ENCODE data around the gene PDZD8.

Gene PDZD8

DNA sequence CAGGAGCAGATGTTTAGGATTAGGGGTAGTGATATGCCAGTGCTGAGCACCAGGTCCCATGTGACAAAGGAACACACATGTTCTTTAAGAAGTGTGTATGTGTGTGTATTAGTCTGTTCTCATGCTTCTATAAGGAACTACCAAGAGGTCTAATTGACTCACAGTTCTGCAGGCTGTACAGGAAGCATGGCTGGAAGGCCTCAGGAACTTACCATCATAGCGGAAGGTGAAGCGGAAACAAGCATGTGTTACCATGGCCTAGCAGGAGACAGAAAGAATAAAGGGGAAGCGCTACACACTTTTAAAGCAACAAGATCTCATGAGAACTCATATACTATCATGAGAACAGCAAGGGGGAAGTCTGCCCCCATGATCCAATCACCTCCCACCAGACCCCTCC lies 22.8 kb upstream of the PDZD8 start:
- DNase-seq (ENCODE audit: low read depth) = no peak

DNA sequence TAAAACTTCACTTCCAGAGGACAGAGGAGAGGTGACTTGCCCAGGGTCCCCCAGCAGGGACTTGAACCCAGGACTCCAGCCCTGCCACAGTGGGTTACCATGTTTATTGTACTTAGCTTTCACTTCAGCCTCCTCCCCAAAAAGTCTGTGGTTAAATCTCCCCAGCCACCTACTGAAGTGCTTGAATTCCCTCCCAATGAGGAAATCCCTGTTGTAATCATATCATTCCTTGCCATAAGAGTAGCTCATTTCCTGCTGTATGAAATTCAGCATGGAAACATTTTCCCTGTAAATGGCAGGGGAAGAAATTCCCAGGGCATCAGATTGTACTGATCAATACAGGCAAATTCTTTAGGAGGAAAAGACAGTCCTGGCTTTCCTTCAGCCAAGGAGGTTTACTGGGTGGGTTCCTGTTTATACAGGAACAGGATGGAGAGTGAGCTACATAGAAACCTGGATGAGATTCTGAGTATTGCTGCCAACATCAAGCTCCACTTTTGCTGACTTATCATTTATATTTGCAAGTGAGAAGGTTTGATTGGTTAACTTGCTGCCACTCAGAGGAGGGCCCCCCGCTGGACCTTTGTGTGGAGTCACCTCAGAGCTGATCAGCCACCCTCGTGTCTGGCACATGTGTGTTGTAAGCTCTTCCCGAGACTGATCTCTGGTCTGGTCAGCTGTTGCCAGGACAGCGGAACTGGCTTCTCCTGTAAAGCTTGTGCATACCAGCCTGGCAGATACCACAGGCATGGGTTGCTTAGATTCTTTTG lies 16.4 kb upstream of the PDZD8 start:
- DNase-seq (ENCODE audit: low read depth) = no peak

DNA sequence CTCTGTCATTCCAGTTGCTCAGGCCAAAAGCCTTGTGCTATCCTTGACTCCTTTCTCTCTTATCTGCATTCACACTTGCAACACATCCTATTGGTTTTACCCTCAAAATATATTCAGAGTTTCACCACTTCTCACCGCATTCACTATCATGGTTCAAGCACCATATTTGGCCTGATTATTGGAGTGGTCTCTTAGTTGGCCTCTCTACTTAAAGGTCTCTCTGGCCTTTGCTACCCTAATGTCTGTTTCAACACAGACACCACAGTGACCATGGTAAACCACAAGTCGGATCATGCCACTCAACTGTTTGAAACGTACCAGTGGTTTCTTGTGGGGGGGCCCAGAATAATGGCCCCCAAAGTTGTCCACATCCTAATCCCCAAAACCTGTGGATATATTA lies 15.2 kb upstream of the PDZD8 start:
- no peak for DNase-seq (ENCODE audit: low read depth)

- no peak for DNase-seq (ENCODE audit: low read depth)
Measured at GRCh38 chr10:117386805-117387204, 11.6 kb upstream of the PDZD8 start.

- no peak for DNase-seq (ENCODE audit: low read depth)
Measured at GRCh38 chr10:117382861-117383260, 7.6 kb upstream of the PDZD8 start.

DNA sequence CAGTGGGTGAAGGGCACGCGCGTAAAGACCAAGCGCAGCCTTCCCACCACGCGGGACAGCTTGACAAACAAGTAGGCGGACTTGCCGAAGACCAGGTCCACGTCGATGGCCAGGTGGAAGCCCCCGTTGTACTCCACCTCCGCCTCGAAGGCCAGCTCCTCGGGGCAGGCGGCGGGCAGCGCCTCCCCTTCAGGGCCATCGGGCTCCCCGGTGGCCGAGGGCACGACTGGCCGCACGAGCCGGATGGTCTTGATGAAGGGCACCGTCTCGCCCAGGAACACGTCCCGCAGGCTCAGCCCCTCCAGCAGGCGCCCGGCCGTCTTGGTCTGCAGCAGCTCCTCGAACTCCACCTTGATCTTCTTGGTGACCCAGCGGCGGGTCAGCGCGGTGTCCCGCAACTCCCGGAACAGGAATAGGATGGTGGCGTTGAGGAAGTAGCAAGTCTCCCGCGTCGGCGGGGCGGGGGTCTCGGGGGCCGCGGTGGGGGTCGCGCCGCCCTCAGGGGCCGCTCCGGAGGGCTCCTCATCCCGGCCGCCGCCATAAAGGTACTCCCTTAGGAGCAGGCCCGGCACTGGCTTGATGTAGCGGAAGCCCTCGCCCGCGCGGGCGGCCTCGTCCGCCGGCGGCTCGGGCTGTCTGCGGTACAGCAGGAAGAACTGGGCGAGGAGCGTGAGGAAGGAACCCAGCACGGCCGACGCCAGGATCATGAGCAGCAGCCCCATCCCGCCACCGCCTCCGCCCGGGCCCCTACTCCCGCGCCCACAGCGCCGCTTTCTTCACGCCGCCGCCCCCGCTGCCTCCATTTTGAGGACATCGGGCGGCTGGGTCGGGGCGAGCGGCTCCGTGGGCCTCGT lies 507 bp downstream of the PDZD8 start:
- no peak for DNase-seq (ENCODE audit: low read depth)

DNA sequence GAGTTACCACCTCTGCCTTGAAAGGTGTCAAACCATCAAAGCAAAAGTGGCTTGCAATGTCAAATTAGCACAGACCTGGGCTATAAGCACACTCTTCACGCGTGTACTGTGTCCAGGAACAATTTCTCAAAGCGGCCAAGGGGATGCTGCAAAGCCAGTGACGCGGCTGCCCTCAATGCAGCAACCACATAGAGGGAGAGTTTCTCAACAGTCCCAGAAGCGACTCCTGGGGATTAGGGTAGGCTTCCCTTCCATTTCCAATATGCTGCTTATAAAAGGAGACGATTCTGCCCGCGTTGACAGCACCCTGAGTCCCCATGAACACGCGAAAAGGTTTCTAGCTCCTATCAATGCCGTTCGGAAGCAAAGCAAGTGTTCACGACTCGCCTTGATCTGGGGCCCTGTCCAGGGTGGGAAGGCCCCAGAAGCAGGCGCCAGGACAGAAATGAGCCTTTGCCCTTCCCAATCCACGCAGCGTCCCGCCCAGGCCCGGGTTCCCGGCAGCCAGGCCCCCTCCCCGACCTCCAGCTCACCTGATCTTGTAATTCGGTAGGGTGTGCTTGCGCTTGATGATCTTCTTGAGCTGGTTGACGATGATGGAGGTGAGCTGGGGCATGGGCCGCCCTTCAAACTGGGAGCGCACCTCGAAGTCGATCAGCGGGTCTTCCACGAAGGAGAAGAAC lies 1.3 kb downstream of the PDZD8 start:
- peak; percentile 6 for DNase-seq (ENCODE audit: low read depth)

GRCh38 chr10:117370205-117370604 lies 5.0 kb downstream of the PDZD8 start:
- DNase-seq (ENCODE audit: low read depth) = no peak

GRCh38 chr10:117367718-117368117 lies 7.5 kb downstream of the PDZD8 start:
- DNase-seq (ENCODE audit: low read depth) = no peak

GRCh38 chr10:117366741-117367140 lies 8.5 kb downstream of the PDZD8 start:
- no peak for DNase-seq (ENCODE audit: low read depth)

GRCh38 chr10:117365612-117366011 lies 9.6 kb downstream of the PDZD8 start:
- DNase-seq (ENCODE audit: low read depth) = no peak

DNA sequence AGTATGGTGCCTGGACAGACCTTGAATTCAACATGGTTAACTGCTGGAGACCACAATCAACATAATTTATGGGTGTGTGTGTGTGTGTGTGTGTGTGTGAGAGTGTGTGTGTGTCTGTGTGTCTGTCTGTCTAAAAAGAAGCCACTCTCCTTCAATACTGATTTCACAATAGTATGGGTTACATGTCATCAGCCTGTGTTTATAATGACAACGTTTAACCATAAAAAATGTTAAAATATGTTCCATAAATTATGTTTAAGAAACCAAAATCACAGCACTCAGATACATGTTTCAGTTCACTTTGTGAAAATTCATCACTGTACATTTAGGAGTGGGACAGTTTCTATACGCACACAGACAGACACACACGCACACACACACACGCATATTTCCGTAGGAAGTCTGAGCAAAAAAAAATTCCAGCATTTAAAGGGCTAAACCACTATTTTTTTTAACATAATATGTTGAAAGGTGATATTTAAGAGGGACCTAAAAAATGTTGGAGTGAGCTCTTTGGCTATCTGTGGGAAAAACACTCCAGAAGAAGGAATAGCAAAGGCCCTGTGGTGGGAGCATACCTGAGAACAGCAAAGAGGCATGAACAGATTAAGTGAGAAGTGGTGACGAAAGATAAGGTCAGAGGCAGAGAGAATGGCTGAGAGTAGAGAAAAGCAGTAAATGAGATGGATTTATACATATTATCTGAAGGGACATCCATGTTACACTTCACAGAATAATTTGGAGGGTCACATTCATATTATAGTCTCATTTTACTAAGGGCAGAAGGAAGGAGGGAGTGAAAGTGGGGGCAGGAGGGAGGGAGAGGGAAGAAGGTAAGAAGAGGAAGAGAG lies 10.9 kb downstream of the PDZD8 start:
- DNase-seq (ENCODE audit: low read depth) = no peak

- DNase-seq (ENCODE audit: low read depth) = no peak
Measured at GRCh38 chr10:117363028-117363427, 12.2 kb downstream of the PDZD8 start.

DNA sequence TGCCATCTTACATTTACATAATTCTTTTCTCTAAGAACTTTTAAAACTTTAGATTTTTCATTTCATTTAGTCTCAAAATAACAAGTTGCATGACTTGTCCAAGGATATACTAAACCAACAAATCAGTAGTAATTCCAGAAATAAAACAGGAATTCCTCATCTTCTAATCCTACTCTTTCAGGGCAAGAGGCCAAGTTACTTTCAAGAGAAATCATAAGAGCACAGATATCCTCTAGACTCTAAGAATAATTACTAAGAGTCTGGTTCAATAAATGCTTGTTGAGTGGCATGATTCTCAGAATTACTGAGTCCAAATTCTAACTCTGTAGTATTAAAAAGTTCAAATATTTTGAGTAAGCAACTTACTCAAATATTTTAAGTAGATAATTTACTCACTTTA lies 12.9 kb downstream of the PDZD8 start:
- no peak for DNase-seq (ENCODE audit: low read depth)

DNA sequence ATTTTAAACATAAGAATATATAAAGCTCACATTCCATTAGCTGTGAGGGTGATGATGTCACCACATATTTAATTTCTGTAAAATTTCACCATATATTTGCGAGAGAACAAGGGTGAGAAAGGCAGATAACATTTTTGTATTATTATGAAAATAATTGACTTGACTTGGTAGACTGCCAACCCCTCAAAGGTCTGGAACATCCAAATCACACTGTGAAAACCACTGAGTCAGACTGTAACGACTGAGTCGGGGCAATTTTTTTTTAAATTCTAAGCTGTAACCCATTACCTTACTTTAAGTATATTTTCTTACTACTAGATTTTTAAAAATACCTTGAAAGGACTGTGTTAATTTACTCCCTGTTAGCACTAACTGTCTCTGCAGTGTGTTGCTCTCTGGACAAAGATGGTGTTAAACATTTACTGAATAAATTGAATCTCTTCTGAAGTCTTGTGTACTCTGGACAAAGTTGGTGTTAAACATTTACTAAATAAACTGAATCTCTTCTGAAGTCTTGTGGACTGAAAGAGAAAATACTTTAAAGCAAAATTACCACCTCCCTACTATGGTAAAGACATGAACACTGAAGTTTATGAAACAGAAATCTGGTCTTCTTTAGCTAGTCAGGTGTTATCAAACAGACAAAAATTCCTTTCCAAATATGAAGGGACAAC lies 14.1 kb downstream of the PDZD8 start:
- no peak for DNase-seq (ENCODE audit: low read depth)

- DNase-seq (ENCODE audit: low read depth) = no peak
Measured at GRCh38 chr10:117360016-117360415, 15.2 kb downstream of the PDZD8 start.

DNA sequence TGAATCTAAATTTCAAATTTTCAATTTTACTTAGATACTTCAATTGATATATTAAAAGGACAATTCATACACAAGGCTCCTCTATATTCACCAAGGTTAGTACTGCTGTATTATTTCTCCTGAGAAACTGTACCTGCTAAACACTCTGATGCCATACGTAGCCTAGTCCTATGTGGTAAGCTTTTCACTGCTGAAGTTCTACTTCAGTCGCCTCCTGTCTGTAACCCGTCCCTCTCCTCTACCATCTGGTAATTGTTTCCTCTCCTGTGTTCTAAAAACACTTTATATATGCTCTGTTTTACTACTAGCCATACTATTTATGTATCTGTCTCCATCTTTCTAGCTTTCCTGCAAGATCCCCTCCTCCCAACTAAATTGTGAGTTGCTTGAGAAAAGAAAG lies 20.2 kb downstream of the PDZD8 start:
- DNase-seq (ENCODE audit: low read depth) = no peak

- no peak for DNase-seq (ENCODE audit: low read depth)
Measured at GRCh38 chr10:117353684-117354083, 21.6 kb downstream of the PDZD8 start.

DNA sequence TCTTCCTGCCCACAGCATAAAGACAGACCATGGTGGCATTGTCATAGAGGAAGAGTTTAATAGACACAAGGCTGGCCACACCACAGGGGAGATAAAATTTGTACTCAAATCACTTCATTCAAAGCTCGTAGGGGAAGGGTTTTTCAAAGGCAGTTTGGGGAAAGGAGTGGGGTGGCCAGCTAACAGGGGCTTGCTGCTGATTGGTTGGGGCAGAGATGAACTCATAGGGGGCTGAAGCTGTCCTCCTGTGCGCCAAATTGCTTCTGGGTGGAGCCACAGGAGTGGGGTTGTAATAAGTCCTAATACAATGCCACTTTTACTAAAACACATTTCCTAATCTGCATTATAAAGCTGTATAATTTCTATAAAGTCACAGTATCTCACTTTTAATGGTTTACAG lies 22.5 kb downstream of the PDZD8 start:
- DNase-seq (ENCODE audit: low read depth) = no peak

DNA sequence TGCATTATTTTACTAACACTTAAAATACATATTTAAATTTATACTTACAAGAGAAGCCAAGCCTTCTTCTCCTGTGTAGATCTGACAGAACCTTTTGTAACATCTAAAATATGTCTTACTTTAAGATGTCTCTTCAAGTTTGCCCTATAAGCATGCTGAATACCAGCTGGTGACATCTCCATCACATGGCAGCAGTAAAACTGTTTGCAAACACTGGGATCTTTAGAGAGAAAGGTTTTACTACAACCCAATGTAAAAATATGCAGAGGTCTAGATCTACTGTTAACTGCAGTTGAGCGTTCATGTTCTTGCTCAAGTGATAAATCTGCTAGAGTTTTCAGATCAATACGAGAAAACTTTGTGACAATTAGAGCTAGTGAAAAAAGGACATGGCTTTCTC lies 23.2 kb downstream of the PDZD8 start:
- DNase-seq (ENCODE audit: low read depth) = no peak

DNA sequence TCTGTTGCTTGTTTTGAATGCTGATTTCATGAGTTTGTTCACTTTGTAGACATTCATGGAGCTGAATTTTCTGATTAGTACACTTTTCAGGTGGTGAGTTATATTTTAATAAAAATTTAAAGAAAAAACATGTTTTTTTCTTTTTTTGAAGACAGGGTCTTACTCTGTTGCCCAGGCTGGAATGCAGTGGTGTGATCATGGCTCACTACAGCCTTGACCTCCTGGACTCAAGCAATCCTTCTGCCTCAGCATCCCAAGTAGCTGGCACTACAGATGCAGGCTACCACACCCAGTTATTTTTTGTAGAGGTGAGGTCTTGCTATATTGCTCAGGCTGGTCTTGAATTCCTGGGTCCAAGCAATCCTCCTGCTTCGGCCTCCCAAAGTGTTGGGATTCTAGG lies 23.7 kb downstream of the PDZD8 start:
- no peak for DNase-seq (ENCODE audit: low read depth)
